DOHH2 (cell line): ENCODE results near the gene CLEC18B.

Source experiments
- CTCF ChIP-seq: fragments of 200-600 bp; sonication (generic); IDR thresholded peaks from one replicate; pipeline ENCODE4 v1.5.1; 2014; ENCODE audit warnings: antibody characterized with exemption, mild to moderate bottlenecking, low read depth, low read length; ENCODE audit not compliant: poor library complexity, severe bottlenecking
- EZH2phosphoT487 ChIP-seq: fragments of 200-600 bp; sonication (generic); IDR thresholded peaks from 2 replicates; pipeline ENCODE4 v1.6.1; 2017; ENCODE audit warnings: borderline replicate concordance, mild to moderate bottlenecking, antibody characterized with exemption, low read length, moderate library complexity, mixed read lengths

DNA sequence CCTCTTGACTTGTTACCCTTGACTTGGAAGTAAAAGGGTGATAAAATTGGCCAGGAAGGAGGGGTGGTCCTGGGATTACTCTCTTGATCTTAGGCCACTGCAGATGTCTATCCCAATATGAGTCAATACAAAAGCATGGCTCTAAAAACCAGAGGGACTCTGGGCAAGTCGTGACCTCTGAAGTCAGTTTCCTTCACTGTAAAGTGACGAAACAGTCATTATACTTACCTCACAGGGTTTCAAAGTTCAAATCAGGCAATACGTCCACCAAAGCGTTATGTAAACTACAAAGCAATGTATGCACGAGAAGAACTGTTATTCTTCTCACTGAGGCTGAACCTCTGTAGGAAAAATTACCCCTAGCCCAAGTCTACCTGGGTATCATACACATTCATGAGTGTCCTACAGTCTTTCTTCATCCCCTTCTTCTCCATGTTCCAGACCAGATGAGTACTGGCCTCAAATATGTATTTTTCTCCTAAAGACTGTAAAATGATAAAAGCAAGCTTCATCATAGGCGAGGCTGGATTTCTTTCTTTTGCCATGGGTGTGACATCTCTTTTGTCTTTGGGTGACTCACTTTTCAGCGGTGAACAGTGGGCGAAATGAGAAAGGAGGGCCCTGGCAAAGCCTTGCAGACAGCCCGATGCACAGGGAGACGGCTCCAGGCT, 34.5 kb upstream of the CLEC18B start:
- TF ChIP-seq CTCF = no peak
- no peak for TF ChIP-seq EZH2phosphoT487
